H1 (cell line): ENCODE data around the gene HDAC7. TPM values are rescaled to one million over a fixed set of nuclear protein-coding genes. Genes with fewer than 3 reads are reported as not detected.

Source experiments
- BRCA1 ChIP-seq: IDR thresholded peaks from 2 replicates; pipeline ENCODE4 v1.6.1; 2012; ENCODE audit warnings: low read depth, low read length, improper control_type of control experiment
- E2F6 ChIP-seq: IDR thresholded peaks from 2 replicates; pipeline ENCODE4 v1.6.1; 2012; ENCODE audit warnings: inconsistent platforms
- NRF1 ChIP-seq: IDR thresholded peaks from 2 replicates; pipeline ENCODE4 v1.6.1; 2011; ENCODE audit warnings: mild to moderate bottlenecking, low read depth, low read length, improper control_type of control experiment
- POU5F1 ChIP-seq: IDR thresholded peaks from 2 replicates; pipeline ENCODE4 v1.6.1; 2011; ENCODE audit warnings: low read depth, mild to moderate bottlenecking, low read length, moderate library complexity
- RAD21 ChIP-seq, 2 experiments: IDR thresholded peaks in 1 of 2; conservative IDR thresholded peaks in 1 of 2; 2 replicates each; pipeline ENCODE4 v1.6.1; 2011; ENCODE audit warnings: low read depth in 2 of 2, low read length in 2 of 2, improper control_type of control experiment in 1 of 2, inconsistent platforms in 1 of 2, mild to moderate bottlenecking in 1 of 2, moderate library complexity in 1 of 2
- RFX5 ChIP-seq: IDR thresholded peaks from 2 replicates; pipeline ENCODE4 v1.6.1; 2011; ENCODE audit warnings: low read depth, low read length, improper control_type of control experiment, borderline replicate concordance
- ZNF274 ChIP-seq: IDR thresholded peaks from 2 replicates; pipeline ENCODE4 v1.7.0; 2012; ENCODE audit warnings: low read length, borderline replicate concordance; ENCODE audit errors: extremely low read depth
- polyA plus RNA-seq, 7 experiments: library from polyadenylated mRNA; depleted of rRNA in 3 of 7; stranded (reverse) in 5 of 7; unstranded in 2 of 7; fragments of >200 nt in 5 of 7; fragments of 200-250 nt in 2 of 7; gene quantifications; 1 replicate in 5 of 7; 2 replicates in 1 of 7; 4 replicates in 1 of 7; pipeline versions ENCODE4 v1.2.1 to v1.2.3, GENCODE V29; 2011 to 2013; ENCODE audit warnings: missing spikeins in 2 of 7, mixed read lengths in 2 of 7
- total RNA-seq: library from RNA; stranded (reverse); fragmentation: NEBNext Ultra II Directional; extraction: Animal tissue kit (Norgen Biotek cat#: 25700); gene quantifications from 2 replicates; pipeline ENCODE4 v1.2.1, GENCODE V29; 2021

HDAC7 gene
- total and polyA plus RNA-seq, 2 of the 8 experiments (the other 6 are each of a cell fraction or from before 2014, with no cell fraction given), result 25.5 to 84.9 TPM

GRCh38 chr12:47837190-47838171 is 17.8 kb upstream of the HDAC7 start (continued):
- TF ChIP-seq BRCA1 (no peak), NRF1 (no peak), E2F6 (0 out of 2 replicates have a peak, but pooled peaks have one; percentile 37), RFX5 (no peak), ZNF274 (no peak), POU5F1 (no peak), RAD21 (IDR thresholded peaks at IDR 0.05 in 1 of 2, conservative IDR thresholded peaks at IDR 0.05 in 1 of 2; ENCODE audit: low read depth in 2 of 2, low read length in 2 of 2) (peak; percentile 89 to 93)
